SHP77 (cell line): ENCODE measurements around the gene PITPNC1.
"Not testable (repeated sequence)": the region's sequence is repeated elsewhere in the genome, so short reads cannot be mapped to it uniquely, and the experiment has no call there.

Source experiments
- DNase-seq, 2 experiments: peaks; one replicate each; lab custom pipeline; 2025; lab: John Stamatoyannopoulos, UW

Gene PITPNC1

DNA sequence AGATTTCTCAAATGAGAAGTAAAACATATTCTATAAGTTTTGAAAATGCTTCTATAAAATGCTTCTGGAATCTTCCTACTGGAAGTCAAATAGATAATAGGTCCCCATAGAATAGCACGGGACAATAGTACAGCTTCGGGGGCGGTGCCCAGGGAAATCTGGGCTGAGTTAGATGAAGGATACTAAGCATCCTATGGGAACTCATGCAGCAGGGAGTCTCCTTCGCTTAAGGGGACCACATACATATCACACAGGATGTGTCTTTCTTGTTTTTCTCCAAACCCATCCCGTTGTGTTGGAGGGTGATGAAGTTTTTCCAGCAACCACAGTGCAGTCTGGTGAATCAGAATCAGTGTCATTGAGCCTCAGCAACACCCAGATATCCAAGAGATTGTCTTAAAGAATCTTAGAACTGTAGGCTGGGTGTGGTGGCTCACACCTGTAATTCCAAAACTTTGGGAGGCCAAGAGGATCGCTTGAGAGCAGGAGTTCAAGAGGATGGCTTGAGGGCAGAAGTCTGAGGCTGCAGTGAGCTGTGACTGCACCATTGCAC is 84.2 kb downstream of the PITPNC1 start:
- DNase-seq, result no peak

DNA sequence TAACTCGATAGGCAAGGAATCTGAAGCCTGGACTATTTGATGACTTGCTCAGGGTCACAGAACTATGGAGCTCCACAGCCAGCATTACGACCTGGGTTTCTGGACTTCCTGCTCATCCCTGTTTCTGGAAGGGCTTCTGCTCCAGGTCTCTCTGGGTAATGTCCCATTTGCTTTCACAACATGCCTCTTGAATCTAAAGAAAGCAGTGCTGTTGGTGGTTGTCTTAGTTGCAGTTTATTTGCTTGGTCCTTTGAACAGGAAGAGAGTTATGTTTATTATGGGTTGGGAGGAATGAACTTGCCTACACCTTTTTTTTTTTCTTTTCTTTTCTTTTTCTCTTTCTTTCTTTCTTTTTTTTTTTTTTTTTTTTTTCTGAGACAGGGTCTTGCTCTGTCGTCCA is 84.8 kb downstream of the PITPNC1 start:
- DNase-seq, result no peak

DNA sequence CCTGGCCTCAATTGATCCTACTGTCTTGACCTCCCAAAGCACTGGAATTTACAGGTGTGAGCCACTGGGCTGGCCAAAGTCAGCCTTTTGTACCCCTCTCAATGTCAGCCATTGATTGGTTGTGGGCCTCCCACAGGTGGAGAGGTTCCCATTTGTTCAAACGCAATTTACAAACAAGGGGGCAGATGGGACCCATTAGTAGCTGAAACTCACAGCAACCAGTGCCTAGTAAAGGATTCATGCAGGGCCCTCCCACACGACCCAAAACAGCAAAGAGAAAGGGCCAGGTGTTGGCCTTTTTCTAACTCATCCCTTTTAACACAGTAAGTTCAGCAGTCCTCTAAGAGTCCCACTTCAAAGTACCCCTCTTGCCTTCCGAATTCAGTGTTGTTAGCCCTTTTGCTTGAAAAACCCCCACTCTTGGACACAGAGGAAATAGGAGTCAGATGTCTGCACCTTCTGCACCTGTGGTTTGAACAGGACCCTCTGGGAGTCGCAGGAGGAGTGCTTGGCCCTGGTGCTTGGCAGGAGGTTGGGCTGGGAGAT is 89.2 kb downstream of the PITPNC1 start:
- no peak for DNase-seq

DNA sequence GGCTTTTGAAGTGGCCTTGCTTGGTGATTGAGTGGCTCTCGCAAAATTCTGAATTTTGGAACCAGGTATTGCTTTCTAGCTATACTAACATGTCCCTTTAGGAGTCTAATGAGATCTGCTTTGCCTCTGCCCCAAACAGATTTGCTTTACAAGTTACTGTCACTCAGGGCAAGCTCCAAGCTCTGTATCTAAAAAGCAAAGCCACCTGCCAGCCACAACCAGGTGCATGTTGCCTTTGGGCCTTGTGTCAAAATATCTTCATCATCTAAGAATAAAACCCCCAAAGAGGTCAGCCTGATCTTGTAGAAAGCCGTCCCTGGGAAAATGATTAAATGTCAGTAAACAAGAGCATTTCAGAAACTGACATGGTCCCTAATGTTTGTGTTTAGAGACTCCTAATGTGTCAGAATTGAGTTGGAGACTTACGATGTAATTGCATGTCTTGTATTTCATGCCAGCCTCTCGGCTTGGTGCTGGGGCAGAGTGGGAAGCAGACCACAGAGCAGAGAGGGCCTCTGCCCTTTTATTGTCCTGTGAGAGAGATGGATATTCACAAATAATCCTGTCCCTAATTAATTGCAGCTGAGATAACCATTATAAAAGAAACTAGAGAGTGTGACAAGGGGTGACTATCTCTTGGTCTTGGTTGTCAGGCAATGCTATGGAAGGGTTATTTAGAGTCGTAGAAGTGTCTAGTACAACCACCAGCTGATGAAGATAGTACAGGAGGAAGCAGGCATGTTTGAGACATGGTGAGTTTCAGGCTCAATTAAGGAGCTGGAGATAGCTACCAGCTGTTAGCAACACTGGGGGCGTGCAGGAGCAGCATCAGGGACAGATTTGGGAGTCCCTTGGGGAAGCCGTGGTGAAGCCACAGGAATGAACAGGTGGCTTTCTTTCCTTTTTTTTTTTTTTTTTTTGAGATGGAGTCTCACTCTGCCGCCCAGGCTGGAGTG is 90.7 kb downstream of the PITPNC1 start:
- peak in 1 of 2 experiments; percentile 24 for DNase-seq

DNA sequence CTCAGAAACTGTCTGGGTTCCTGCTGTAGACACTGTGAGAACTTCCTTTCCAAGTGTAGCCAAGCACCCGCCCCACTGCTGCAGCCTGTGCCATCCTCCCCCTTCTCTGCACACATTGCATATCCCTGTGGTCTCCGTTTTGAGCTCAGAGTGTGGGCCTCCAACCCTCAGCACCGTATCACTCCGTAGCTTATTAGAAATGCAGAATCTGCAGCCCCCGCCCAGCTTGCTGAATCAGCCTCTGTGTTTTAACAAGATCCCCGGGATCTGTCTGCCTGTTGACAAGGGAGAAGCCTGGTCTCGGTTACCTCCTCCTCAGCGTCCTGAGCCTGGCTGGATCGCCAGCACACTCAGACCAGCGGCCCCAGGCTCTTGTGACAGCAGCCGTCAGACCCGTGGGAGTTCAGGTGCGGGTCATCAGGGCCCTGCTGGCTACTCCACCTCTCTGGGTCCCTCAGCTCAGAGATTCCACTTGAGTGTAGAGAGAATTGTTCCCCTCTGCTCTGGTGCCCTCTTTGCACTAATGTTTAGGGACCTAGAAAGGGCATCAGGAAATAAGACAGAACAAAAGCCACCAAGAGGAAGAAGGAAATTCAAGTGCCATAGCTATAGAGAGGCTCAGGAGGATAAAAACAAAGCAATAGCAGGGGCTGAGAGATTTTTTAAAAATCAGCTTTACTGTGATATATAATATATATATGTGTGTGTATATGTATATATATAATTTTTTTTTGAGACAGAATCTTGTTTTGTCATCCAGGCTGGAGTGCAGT is 92.3 kb downstream of the PITPNC1 start:
- peak in 1 of 2 experiments; percentile 28 for DNase-seq

DNA sequence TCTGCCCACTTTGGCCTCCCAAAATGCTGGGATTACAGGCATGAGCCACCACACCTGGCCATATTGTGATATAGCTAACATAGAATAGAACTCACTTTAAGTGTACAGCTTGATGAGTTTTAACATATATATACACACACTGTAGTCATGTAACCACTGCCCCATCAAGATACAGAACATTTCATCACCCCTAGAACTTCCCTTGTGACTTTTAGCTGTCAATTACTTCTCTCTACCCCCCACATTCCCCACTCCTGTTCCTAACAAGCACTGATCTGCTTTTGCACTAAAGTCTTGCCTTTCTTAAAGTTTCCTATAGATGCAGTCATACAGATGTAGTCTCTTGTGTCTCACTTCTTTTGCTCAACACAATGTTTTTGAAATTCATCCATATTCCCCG is 93.1 kb downstream of the PITPNC1 start:
- no peak for DNase-seq

DNA sequence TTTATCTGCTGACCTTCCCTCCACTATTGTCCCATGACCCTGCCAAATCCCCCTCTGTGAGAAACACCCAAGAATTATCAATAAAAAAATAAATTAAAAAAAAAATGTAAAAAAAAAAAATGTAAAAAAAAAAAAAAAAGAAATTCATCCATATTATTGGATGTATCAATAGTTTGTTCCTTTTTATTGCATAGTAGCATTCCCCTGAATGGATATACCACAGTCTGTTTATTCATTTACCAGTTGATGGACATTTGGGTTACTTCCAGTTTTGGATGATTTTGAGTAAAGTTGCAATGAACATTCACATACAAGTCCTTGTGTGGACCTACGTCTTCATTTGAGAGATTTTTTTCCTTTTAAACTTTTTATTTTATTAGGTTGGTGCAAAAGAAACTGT is 94.0 kb downstream of the PITPNC1 start:
- no peak for DNase-seq

DNA sequence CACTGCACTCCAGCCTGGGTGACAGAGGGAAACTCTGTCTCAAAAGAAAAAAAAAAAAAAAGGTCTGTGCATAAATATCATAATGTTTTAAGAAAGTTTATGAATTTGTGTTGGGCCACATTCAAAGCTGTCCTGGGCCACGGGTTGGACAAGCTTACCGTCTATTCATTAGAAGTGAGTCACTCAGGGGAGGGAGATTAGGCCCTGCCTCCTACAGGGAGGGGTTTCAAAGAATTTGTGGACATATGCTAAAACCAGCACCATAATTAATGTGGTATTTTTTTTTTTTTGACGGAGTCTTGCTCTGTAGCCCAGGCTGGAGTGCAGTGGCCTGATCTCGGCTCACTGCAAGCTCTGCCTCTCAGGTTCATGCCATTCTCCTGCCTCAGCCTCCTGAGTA is 95.5 kb downstream of the PITPNC1 start:
- not testable (repeated sequence) for DNase-seq

DNA sequence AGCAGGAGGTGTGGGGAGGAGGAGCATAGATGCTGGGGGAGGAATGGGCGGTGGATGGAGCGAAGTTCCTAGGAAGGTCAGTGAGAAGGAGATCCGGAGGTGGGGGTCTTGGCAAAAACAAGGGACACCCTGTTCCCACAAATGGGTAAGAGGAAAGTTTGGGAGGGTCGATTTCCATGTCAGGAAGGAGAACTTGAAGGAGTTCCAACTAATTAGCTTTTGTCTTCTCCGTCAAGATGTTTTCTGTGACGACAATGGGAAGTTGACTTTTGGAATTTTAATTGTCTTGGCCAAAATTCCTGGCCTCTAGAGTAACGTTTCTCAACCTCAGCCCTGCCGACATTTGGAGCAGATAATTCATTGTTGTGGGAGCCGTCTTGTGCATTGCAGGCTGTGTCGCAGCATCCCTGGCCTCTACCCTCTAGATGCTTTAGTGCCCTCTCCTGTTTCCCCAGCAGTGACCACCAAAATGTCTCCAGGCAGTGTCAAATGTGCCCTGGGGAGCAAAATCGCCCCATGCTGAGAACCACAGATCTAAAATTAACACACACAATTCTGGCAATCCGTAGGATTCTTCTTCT is 97.1 kb downstream of the PITPNC1 start:
- DNase-seq, result no peak

DNA sequence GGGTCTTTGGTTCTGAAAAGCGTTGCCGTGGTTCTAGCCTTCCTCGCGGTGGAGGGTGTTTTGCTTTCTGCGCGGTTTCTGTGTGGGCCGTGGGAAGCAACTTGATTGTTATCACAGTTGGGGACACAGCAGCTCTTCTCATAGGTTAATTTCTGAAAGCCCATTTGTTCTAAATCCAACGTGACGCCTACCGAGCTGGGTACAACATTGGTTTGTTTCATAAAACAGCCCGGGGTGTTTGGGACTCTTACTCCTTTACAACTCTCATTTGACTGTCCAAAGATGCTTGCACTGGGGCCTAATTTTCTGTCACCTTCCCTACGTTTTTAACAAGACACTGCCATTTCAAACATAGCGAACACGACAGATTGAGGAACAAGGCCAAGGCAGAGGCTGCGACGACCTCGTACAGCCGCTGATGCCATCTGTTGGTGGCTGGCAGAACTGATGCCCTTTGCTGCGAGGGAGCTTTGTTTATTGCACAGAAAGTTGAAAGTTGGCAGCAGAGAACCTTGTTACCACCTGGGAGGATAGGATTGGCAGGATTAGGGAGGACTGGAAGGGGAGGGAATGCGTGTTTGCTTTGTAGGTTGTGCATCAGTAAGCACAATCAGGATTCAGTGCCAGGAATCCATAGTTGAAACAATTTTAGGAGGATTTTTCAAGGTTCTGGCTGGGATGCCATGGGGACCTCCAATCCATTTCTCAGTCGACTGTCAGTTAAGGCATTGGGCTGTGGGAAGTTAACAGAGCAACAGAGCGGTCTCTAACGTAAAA is 98.3 kb downstream of the PITPNC1 start:
- peak; percentile 68 to 83 for DNase-seq

DNA sequence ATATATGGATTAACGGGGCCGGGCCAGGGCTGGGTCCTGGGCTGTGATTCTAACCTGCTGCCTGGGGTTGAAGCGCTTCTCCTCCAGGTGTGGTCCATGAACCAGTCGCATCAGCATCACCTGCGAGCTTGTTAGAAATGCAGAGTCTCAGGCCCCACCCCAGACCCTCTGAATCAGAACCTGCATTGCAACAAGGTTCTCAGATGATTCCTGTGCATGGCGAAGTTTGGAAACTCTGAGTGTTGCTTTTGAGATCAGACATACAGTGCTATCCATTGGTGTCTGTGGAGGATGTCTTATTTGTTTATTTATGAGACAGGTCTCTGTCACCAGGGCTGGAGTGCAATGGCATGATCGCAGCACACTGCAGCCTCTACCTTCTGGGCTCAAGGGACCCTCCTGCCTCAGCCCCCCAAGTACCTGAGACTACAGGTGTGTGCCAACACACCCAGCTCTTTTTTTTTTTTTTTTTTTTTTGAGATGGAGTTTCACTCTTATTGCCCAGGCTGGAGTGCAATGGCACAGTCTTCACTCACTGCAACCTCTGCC is 99.8 kb downstream of the PITPNC1 start:
- no peak for DNase-seq

DNA sequence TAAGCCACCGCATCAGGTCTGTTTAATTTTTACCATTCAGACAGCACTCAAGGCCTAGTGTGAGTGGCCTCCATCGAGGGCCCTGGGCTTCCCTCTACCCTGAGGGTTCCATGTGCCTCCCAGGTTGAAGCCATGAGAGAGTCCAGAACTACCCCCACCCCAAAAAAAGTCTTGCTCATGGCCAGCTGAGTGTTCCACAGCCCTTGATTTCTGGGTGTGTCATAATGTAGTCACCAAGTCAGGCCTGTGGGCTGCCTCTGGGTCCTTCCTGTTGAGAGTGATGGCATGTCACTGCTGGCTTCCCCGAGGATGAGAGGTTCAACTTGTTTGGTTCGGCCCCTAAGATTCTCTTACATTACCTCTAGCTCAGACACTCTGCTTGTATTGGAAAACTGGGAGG is 100.6 kb downstream of the PITPNC1 start:
- DNase-seq, result no peak

DNA sequence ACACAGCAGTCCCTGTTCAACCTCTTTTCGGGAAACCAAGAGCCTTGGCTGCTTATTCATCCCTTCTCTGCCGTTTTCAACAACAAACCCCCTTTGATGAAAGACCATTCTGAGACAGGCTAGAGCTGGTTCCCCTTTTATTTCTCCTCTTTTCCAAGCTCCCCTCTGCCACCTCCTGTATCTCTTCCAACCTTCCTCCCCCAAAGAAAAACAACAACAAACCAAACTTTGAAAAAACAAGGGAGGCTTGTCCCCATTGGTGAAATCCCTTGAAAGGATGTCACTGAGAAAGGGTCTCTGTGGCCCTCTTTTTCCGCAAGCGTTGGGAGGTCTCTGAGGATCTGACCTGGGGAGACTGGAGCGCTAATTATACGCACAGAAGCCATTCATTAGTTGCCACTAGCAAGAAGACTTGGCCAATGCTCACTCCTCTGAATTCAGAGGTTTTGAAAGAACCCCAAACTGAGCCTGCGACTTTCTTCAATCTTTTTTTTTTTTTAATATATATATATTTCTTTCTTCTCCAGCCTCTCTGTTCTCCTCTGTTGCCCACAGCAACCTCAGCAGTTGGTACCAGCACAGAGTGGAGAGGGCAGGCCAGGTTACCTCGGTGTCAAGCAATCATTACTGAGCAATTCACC is 101.4 kb downstream of the PITPNC1 start:
- no peak for DNase-seq

DNA sequence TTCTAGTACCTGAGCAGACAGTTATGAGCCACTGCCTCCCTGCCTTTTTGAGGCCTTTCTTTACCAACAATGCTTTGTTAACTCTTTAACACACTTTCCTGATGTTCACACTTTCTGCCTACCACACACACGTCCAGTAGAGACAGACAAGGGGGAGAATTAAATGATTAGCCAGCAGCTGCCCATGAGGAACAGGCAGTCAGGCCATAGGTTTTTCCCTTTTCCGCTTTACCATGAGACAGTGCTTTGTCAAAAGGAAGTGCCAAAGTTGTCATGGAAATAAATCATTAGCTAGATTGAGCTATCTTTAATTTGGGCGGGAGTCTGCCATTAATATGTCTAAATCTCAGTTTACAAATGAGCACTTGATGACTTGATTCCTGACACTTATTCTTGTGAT is 102.1 kb downstream of the PITPNC1 start:
- no peak for DNase-seq

DNA sequence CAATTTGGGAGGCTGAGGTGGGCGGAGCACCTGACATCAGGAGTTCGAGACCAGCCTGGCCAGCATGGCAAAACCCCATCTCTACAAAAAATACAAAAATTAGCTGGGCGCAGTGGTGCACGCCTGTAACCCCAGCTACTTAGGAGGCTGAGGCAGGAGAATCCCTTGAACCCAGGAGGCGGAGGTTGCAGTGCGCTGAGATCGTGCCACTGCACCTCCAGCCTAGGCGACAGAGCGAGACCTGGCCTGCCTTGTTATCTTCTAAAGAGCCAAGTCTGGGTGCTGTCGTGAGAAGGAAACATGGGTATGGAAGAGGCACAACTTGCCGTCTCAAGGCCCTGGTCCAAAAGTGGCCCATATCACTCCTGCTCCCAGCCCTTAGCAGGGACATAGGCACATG is 103.9 kb downstream of the PITPNC1 start:
- DNase-seq, result not testable (repeated sequence)

DNA sequence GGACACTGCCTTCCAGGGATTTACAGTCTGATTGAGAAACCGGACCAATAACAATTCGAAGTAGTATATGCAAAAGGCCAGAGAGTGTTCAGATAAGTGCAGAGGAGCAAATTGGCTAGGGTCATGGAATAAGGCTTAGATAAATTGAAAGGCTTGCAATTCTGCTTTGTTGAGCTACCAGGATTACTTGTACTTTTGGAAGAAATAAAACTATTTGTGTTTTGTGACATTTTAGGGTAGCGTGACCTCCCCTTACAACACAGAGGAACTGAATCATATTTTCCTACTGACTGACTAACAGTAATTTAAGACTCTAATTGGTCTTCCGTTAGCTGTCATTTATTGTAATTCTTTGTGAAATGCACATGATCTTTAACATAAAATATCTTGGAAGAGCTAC is 104.7 kb downstream of the PITPNC1 start:
- no peak for DNase-seq

DNA sequence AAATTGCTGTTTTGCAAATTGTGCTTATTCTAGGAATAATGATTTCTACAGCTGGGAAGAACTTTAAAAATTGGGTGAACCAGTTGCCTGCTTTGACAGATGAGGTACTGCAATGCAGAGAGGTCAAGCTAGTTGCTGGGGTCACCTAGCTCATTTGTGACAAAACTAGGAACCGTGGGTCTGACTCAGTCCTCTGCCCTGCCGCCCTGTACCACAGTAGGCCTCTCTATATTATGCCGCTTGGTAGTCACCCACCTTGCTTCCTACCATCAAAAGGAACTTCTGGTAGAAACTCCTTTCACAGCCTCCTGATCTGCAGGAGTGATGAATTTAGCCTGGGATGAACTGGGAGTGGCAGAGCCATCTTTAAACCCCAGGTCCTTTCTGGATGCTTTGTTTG is 105.7 kb downstream of the PITPNC1 start:
- no peak for DNase-seq

DNA sequence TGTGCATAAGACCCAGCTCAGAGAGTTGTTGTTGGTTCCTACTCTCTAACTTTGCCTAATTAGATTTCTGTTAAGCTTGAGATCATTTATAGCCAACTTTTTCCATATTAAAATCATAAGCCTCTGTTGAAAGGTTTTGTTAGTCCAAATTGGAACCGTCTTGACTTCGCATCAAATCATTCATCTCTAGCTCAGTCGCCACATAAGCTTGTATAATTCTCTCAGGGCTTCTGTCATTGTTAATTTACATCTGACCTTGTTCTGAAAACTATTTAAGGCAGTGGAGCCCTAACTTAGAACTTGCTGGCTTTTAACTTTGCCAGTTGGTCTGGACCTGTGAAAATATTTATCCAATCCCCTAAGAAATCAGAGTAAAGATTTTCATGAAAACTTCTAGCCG is 107.2 kb downstream of the PITPNC1 start:
- no peak for DNase-seq

DNA sequence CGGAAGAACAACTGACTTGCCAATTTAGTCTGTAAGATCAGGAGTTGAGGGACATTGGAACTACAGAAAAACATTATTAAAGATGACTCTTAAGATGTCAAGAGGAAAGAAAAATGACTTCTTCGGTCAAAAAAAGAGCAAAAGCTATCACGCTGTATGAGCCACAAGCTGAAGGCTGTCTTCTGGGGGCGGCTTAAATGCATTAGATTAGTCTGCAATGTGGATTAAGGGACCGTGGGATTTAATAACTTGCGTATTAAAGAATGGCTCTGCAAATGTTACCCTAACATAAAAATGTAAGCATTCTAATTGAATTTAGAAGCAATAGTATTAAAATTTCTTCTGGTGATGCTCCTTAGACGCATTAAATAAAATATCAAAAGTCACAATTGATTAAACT is 108.6 kb downstream of the PITPNC1 start:
- no peak for DNase-seq

DNA sequence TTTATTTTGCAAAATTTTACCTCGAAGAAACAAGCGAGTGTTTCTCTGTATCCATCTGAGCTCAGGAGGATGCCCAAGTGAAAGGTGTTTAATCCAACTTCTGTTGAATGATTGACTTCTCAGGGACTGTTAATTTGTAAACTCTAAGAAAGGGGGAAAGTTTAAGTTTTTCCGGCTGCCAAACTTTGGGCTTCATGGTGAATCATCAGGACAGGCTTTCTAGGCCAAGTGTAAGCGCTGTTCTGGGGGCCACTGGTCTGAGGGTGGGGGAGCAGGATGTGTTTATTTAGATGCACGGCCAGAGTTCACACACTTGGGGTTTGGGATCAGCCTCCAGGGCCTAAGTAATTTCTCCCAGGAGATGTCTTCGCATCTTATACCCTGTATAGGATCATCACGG is 110.4 kb downstream of the PITPNC1 start:
- no peak for DNase-seq

DNA sequence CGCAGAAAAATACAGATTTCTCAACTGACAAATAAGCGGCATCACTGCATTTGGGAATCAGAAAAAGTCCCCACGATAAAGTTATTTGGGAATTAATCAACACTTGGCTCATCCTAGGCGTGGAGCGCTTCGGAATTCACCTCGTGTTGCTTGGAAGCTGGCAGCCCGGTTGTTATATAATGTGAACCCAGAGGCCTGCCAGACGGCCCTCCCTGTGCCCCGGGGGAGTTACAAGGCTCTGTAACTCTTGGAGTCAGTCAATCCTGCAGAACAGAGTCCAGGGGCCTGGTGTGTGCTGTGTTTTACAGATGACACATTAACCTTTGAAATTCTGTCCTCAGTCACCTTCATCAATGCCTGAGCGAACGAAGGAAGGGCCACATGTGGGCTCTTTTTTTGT is 111.1 kb downstream of the PITPNC1 start:
- DNase-seq, result no peak
